SW480 (cell line): ENCODE data around the gene GBA3.

Experiments
- DNase-seq: peaks from one replicate; pipeline ENCODE4 v3.0.0-alpha.2; 2016; ENCODE audit warnings: low spot score

The GBA3 gene

GRCh38 chr4:22787753-22788375, 95.1 kb downstream of the GBA3 start:
- DNase-seq: no peak

GRCh38 chr4:22790631-22791030, 97.9 kb downstream of the GBA3 start:
- no peak for DNase-seq

- DNase-seq: no peak
Measured at GRCh38 chr4:22794732-22795131, 102.0 kb downstream of the GBA3 start.

- no peak for DNase-seq
Measured at GRCh38 chr4:22801391-22801790, 108.7 kb downstream of the GBA3 start.

GRCh38 chr4:22802876-22803275, 110.1 kb downstream of the GBA3 start:
- no peak for DNase-seq

- DNase-seq: no peak
Measured at GRCh38 chr4:22803512-22803911, 110.8 kb downstream of the GBA3 start.

GRCh38 chr4:22814906-22815305, 122.2 kb downstream of the GBA3 start:
- no peak for DNase-seq

GRCh38 chr4:22824091-22824490, 131.4 kb downstream of the GBA3 start:
- DNase-seq: no peak

- no peak for DNase-seq
Measured at GRCh38 chr4:22842360-22843018, 149.8 kb downstream of the GBA3 start.

- no peak for DNase-seq
Measured at GRCh38 chr4:22848332-22848731, 155.6 kb downstream of the GBA3 start.

GRCh38 chr4:22850055-22850454, 157.3 kb downstream of the GBA3 start:
- DNase-seq: no peak

GRCh38 chr4:22850630-22851029, 157.9 kb downstream of the GBA3 start:
- DNase-seq: no peak

GRCh38 chr4:22857411-22857810, 164.7 kb downstream of the GBA3 start:
- DNase-seq: no peak

GRCh38 chr4:22859318-22859717, 166.6 kb downstream of the GBA3 start:
- DNase-seq: no peak
